ENCODE measurements around the gene JUNB.

- TF ChIP-seq CTCF (IDR thresholded peaks at IDR 0.05; ENCODE audit: low read depth, low read length) (no peak), MYC (IDR thresholded peaks at IDR 0.05; ENCODE audit: low read depth, low read length) (no peak)
These were observed 20.4 kb upstream of the JUNB start for GRCh38 chr19:12770922-12771321.
